ENCODE measurements around the gene KRT12.

The KRT12 gene

DNA sequence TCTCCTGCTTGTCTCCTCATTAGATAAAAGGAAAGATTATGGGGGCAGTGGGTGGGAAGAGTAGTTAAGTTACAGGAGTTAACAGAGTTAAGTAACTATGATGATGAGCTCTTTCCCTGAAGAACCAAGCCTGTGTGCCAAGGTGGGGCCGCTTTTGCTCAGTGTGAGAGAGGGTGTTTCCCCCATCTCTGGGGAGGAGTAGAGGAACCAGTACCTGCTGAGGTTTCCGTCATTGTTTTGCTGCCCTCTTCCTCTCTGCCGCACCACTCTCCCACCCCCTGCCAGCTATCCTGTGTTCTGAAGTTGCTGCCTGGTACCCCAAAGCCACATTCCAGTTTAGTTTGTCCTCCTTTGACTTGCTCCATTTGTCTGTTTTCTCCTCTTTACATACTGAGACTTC, 23.8 kb downstream of the KRT12 start:
- no peak for DNase-seq (ENCODE audit: low read depth)

GRCh38 chr17:40841246-40841645, 25.8 kb downstream of the KRT12 start:
- no peak for DNase-seq (ENCODE audit: low read depth)

- DNase-seq (ENCODE audit: low read depth), result no peak
These were observed 27.8 kb downstream of the KRT12 start for GRCh38 chr17:40839194-40839593.

DNA sequence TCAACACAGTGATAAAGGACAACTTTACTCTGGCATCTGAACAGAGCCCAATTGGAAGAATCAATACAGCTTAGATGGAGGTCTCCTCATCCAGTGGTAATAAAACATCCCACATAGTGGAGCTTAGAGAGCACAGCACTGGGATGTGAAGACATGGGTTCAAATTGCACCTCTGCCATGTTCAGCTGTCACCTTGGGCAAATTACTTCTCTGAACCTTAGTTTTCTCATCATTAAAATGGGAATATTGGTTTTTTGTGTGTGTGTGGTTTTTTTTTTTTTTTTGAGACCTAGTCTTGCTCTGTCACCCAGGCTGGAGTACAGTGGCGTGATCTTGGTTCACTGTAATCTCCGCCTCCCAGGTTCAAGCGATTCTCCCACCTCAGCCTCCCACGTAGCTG, 31.0 kb downstream of the KRT12 start:
- no peak for DNase-seq (ENCODE audit: low read depth)

- no peak for DNase-seq (ENCODE audit: low read depth)
These were observed 33.1 kb downstream of the KRT12 start for GRCh38 chr17:40833882-40834281.

DNA sequence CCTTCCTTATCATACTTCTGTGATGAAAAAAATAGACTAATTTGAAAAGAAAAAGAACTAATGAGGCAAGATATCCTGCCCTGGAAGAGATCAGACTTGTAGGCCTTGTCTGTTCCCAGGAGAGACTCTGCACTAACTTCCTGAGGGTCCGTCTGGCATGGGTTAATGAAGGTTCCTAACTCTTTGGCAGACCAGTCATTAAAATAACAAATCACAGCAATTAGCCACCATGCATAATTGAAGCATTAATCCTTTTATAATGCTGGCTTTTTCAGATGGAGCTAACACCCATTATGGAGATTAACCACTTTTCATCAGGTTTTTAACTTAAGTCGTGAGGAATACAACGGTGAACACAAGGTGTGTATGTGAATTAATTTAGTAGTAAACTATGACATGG, 34.2 kb downstream of the KRT12 start:
- no peak for DNase-seq (ENCODE audit: low read depth)

- DNase-seq (ENCODE audit: low read depth), result no peak
These were observed 36.8 kb downstream of the KRT12 start for GRCh38 chr17:40830085-40830776.

GRCh38 chr17:40828454-40829044, 38.5 kb downstream of the KRT12 start:
- no peak for DNase-seq (ENCODE audit: low read depth)

DNA sequence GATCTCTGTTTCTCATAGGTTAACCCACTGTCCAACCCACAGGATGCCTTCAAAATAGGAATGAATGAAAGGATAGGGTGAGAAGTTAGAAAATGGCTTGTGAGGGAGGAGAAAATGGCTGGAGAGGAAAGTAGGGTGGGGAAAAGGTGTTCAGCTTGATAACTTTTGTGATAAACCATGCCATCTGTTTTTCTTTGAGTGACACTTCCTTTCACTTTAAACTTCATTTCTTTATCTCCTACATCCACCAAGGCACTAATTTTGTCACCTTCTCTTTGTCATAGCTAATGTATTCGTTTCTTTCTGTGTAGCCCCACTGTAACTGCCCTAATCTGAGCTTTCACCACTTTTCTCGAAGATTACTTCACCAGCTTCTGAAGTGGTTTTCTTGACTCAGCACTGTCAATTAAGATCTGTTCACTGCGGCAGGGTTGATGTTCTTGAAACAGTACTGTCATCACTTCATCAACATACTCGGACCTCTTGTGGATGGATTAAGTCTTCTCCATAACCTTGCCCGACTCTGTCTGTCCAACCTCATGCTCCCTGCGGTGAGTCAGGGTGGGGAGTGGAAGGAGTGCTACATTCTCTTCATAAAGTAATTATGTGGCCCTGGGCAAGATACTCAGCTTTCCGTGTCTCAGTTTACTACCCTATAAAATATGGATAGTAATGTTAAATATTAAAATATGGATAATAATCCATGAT, 39.1 kb downstream of the KRT12 start:
- DNase-seq (ENCODE audit: low read depth), result no peak

DNA sequence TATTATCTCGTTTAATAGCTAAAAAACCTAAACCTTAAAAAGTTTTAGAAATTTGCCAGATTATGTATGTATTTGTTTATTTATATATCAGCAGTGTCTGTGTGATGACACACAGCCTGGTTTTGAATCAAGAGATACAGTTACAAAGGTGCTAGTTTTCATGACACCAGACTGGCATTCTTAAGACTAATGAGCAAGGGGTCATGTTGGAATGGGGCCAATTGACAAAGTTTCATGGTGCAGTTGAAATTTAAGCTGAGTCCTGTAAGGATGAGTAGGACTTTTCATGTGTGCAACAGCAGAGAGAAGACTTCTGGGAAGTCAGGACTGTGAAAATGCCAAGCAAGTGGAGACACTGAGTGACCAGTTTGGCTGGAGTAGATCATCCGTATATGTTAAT, 41.4 kb downstream of the KRT12 start:
- no peak for DNase-seq (ENCODE audit: low read depth)

DNA sequence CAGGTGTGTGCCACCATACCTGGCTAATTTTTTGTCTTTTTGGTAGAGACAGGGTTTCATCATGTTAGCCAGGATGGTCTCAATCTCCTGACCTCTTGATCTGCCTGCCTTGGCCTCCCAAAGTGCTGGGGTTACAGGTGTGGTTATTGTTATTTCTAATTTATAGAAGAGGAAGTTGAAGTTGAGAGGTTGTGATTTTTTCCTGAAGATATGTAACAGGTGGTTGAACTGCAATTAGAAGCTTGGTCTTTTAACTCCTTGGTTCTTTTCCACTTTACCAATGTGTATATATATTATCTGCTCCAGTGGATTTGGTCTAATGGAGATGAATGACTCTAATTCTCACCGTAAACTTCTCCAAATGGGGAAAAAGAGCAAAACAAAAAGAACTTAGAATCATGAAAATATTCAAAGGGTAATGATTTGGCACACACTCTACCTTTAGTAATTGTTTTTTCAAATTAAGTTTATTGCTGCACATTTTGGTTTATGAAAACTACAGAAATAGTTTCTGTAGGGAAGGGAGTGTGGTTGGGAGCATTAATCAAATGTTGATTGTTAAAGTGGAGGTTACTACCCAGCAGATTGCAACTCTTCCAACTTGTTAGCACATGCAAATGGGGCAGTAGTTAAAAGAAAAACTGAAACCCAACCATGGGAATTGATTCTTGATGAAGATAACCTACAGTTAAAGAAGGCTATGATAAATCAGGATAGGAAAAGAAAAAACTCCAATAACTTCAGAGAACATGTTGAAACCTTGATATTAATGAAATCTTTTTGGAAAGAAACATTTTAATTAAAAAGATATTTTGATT, 42.8 kb downstream of the KRT12 start:
- DNase-seq (ENCODE audit: low read depth), result no peak

- no peak for DNase-seq (ENCODE audit: low read depth)
These were observed 44.8 kb downstream of the KRT12 start, which contains the start of gene KRT10 for GRCh38 chr17:40822132-40822812. Gene KRT10 (minus strand): TSS chr17:40822614. CDS start chr17:40822585, 29 bp downstream.

DNA sequence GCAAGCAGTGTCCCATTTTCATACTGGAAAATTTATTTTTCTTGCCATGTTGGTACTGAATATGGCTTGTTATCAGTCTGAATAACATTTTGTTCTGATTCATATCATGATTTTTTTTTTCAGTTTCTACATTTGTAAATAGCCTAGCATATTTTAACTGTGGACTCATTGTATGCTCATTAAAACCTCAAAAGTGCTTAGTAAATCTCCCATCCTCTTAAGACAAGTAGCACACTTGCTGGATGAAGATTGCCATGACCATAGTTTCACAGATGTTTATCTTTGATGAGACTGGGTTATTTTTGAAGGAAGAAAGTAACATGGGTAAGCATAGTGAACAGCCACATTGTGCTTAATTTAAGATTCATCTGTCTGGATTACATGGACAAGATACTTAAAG, 45.5 kb downstream of the KRT12 start:
- no peak for DNase-seq (ENCODE audit: low read depth)

GRCh38 chr17:40820228-40820838, 46.7 kb downstream of the KRT12 start:
- DNase-seq (ENCODE audit: low read depth), result no peak

DNA sequence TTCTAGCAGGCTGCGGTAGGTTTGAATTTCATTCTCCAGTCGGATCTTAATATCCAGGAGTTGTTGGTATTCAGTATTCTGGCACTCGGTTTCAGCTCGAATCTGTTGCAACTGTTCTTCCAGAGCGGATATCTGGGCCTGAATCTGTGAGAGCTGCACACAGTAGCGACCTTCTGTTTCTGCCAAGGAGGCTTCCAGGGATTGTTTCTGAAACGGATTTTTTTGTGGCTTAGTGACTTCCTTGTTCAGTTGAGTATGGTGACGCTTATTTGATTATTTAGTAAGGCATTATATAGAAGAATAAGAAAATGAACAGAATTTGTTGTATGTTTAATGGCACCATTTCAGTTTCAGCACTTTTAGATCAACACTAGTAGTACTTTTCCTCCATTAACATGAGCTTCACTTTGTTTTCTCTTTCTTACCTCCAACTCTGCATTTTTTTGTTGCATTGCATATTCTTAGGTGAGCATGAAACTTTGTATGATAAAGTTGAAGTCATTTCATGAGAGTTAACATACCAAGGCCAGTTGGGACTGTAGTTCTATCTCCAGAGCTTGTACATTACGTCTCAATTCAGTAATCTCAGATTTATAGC, 47.4 kb downstream of the KRT12 start:
- DNase-seq (ENCODE audit: low read depth), result no peak

DNA sequence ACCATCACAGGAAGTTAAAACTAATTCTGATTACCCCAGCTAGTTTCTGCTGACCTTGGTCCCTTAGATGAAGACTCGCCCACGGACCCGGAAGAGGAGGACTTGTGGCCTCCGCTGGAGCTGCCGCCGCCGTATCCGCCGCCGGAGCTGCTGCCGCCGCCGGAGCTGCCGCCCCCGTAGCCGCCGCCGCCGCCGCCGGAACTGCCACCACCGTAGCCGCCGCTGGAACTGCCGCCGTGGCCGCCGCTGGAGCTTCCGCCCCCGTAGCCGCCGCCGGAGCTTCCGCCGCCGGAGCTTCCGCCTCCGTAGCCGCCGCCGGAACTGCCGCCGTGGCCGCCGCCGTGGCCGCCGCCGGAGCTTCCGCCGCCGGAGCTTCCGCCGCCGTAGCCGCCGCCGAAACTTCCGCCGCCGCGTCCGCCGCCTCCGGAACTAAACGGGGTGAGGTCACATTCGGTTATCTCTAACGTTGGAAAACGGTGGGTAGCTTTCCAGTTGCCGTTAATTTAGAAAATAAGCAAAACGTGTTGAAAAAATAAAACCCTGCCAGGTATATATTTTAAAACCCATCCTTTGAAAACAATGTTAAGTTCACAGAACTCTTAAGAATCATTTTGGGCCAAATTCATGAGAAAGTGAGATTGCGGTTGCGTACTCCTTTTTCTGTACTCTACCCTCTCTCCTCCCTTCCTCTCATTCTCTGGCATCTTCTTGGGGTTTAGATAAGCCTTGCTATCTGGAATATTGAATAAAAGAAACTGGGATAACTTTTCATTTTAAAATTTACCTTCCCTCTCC, 48.1 kb downstream of the KRT12 start:
- no peak for DNase-seq (ENCODE audit: low read depth)

DNA sequence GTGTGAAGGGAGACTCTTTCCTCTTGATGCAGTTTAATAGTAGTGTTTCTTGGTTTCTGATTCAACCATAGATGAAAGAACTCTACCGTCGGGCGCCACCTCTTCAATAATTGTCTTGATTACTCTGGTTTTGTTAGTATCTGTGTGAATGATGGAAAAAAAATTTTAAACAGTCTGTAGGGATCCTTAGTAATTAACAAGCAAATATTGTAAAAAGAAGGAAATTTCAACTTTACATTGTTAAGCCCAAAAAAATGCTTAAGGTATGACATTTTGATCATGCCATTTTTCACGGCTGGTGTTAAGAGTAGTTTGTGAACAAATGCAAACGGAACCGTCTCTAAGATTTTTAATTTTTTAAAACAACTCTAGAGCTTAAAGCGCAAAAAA, 48.7 kb downstream of the KRT12 start:
- DNase-seq (ENCODE audit: low read depth), result no peak

DNA sequence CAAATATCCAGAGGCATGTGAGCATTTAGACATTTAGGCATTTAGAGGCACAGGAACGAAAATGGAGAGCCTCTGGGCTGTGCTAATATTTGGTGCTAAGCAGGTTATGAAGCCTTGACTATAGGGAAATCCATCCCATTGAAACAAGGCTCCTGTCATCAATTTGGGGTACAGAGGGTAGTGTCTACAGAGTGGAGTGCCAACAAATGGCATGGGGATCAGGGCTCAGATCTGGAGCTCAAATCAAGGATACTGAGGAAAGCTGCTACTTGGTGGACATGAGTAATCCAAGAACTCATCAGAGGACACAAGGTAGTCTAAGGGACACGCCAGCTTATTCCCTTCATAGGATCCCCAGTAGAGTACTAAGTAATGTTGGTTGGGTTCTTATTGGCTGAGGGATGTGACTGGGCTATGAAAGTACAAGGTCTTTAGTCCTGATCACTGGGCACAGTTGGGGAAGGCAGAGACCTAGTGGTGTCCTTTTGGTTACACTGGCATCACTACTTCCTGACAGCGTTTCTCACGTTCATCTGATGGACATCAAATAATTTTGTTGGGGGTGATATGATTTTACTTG, 49.8 kb downstream of the KRT12 start:
- no peak for DNase-seq (ENCODE audit: low read depth)

DNA sequence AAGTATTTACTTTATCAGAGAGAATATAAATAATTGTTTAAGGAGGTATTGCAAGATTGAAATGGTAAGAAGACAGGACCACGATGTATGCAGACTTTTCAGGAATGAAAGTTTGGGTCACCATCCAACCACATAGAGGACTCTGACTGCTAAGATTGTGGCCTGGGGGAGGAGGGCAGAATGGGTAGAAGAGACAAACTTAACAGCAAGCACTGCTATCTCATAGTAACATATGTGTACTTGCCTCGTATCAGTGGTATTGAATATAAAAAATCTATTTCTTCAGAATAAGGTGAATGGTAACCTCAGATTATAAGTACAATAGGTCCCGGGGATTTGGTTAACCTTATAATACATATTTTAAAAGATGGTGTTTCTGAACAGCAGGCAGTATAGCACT, 50.5 kb downstream of the KRT12 start:
- no peak for DNase-seq (ENCODE audit: low read depth)

GRCh38 chr17:40815381-40815780, 51.6 kb downstream of the KRT12 start:
- DNase-seq (ENCODE audit: low read depth), result no peak
